Pancreas (tissue), 10 donors: ENCODE results near the gene MYCN. TPM values are rescaled to one million over a fixed set of nuclear protein-coding genes. Genes with fewer than 3 reads are reported as not detected.
"Not testable (repeated sequence)": the region's sequence is repeated elsewhere in the genome, so short reads cannot be mapped to it uniquely, and the experiment has no call there.

Experiments used
- ATAC-seq, 4 donors: fragments of 200-7000 bp; cut with Tn5 transposase; one replicate each; pipeline versions ENCODE4 v1.8.0 to v1.9.1; 2020; ENCODE audit warnings: mild to moderate bottlenecking in 4 of 4, moderate library complexity in 4 of 4
- DNase-seq, 6 donors: peaks; one replicate each; pipeline ENCODE4 v3.0.0-alpha.2; 2020
- FAIRE-seq: peaks from 2 replicates; lab custom pipeline; 2012; peaks lifted over from hg19 to GRCh38; lab: Jason Lieb, UNC
- H3K27ac ChIP-seq, 4 donors: fragments of 200-600 bp; sonication (generic); 1 replicate in 3 of 4; 2 replicates in 1 of 4; pipeline versions ENCODE4 v1.5.0 to v1.8.0; 2020
- H3K27me3 ChIP-seq, 4 donors: fragments of 200-600 bp; one replicate each; pipeline ENCODE4 v1.8.0; 2021
- H3K36me3 ChIP-seq, 3 donors: fragments of 200-600 bp; sonication (generic) in 1 of 3; one replicate each; pipeline versions ENCODE4 v1.5.0 to v1.8.0; 2020 to 2021
- H3K4me1 ChIP-seq, 3 donors: fragments of 200-600 bp; one replicate each; pipeline ENCODE4 v1.8.0; 2021
- H3K4me3 ChIP-seq, 4 donors: fragments of 200-600 bp; sonication (generic) in 2 of 4; one replicate each; pipeline versions ENCODE4 v1.5.0 to v1.8.0; 2020 to 2021
- H3K9me3 ChIP-seq, 4 donors: fragments of 200-600 bp; one replicate each; pipeline ENCODE4 v1.8.0; 2021
- WGBS, 2 donors: extraction: QIAGEN DNeasy Blood & Tissue Kit; methylation state at CpG; one replicate each; pipeline ENCODE4 v1.1.7; 2013; 5-methylcytosine and 5-hydroxymethylcytosine counted together
- intact Hi-C, 3 donors: fragments of 100-400 bp; cut with DNase I; formaldehyde crosslinking; loops; one replicate each; pipeline versions ENCODE4 v1.11.1 to v1.14.2; 2022
- polyA plus RNA-seq, 2 donors: library from polyadenylated mRNA; stranded (reverse); fragments of 200-250 nt; gene quantifications; one replicate each; pipeline ENCODE4 v1.2.3, GENCODE V29; 2013
- total RNA-seq, 6 donors: library from RNA; stranded (reverse); fragmentation: NEBNext Ultra II Directional in 4 of 6; extraction: Animal tissue kit (Norgen Biotek cat#: 25700) in 4 of 6; gene quantifications; one replicate each; pipeline versions ENCODE4 v1.2.1 to v1.2.4, GENCODE V29; 2021 to 2023
- TF ChIP-seq, protein P1 (sequence below), 4 donors: fragments of 200-600 bp; sonication (generic) in 3 of 4; IDR thresholded peaks; one replicate each; pipeline versions ENCODE4 v1.5.0 to v1.8.0; 2021; ENCODE audit warnings: antibody characterized with exemption in 4 of 4
- donor health status: healthy with polysubstance abuse.
- donor health status: DM: no; HTN: no; CAD: no; lungs with moderate emphysema.
- donor health status: DM: no; HTN: no; CAD: no.
- donor health status: control.
- donor health status: control.
- donor health status: Bipolar disorder and iron deficiency.
- donor health status: DM: yes; HTN: yes; CAD: no.
- donor health status: DM: no; HTN: no; CAD: no.
- donor health status: DM: no; HTN: no; CAD: no.
- donor health status: DM: yes; HTN: yes; CAD: no.

Gene MYCN
- total and polyA plus RNA-seq, 8 donors = 0.09 to 0.75 (median 0.17) TPM

DNA sequence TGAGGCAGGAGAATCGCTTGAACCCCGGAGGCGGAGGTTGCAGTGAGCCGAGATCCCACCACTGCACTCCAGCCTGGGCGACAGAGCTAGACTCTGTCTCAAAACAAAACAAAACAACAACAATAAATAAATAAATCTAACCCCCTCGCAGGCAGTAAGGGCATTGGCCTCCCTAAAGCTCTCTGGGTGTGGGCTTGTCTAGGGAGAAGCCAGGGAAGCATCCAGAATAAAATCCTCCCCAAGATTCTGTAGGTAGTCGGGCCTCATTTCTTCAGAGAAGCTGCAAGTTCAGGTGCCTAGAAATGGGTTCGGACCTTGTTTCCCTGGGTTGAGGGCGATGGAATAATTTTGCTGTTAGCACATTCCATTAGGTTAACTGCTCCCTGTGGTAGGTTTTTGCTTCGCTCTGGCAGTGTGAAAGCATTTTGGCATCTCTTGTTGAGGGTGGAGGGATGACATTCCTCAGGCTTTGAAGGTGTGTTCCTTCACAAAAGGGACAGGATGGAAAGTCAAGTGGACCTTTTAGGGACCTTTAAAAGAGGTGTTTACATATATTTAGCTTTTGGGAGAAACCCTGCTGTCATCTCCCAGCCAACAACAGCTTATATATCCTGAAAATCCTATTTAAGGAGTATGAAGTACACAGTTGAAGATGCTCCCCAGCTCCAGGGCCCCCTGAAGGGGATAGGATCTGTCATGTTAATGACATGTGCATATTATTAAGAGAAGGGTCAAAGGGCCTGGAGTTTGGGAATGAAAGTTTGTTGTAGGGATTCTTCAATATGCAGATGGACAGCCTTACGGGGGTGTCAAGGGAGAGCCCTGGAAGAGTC lies 17.7 kb downstream of the MYCN start:
- no peak for DNase-seq
- H3K9me3 ChIP-seq = no peaks in the 10 kb centered on the region
- ATAC-seq = no peak
- no peak for FAIRE-seq
- H3K4me3 ChIP-seq = no peak overlapping the region
- no peaks in the 10 kb centered on the region for H3K4me1 ChIP-seq
- H3K27ac ChIP-seq = no peak overlapping the region
- H3K27me3 ChIP-seq = no peaks in the 10 kb centered on the region
- WGBS, 2 donors = 77 to 83% methylated on average over 11 of the region's 11 CpGs
- H3K36me3 ChIP-seq = no peaks in the 10 kb centered on the region
- intact Hi-C loops = no loop called here
- TF ChIP-seq, protein P1, sequence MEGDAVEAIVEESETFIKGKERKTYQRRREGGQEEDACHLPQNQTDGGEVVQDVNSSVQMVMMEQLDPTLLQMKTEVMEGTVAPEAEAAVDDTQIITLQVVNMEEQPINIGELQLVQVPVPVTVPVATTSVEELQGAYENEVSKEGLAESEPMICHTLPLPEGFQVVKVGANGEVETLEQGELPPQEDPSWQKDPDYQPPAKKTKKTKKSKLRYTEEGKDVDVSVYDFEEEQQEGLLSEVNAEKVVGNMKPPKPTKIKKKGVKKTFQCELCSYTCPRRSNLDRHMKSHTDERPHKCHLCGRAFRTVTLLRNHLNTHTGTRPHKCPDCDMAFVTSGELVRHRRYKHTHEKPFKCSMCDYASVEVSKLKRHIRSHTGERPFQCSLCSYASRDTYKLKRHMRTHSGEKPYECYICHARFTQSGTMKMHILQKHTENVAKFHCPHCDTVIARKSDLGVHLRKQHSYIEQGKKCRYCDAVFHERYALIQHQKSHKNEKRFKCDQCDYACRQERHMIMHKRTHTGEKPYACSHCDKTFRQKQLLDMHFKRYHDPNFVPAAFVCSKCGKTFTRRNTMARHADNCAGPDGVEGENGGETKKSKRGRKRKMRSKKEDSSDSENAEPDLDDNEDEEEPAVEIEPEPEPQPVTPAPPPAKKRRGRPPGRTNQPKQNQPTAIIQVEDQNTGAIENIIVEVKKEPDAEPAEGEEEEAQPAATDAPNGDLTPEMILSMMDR (IDR thresholded peaks at IDR 0.05) = no peak

DNA sequence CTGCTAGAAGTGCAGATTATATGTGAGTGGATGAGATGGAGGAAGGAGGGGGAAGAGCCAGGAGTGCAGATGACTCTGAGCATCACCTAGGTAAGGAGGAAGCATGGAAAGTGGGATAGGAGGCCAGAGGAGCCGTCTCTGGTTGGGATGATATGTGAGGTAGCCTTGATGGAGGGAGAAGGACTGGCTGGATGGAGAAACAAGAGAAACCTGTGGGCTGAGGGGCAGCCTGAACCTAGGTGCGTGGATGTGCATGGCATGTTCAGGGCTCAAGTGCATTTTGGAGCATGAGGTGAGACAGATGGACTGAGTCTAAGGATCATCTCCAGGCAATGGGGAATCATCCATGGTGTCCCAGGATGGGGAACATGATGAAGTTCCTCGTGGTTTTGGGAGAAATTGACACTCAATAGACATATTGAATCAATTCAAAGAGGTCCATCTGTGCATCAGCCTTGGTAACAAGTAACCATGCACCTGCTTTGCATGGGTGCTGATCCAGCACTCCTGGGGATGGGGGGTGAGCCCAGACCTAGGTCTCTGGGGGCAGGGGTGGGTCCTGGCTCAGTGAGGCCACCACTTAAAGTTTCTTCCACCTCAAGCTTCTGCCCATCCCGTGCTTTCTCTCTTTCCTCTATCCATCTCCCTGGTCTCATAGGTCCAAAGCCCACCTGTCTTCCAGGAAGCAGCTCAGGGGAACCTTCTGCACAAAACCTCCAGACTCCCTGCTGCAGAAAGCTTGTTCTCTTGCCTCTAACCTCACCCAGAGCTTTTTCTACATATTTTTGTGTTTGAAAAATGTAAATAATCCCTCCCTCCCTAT lies 19.2 kb downstream of the MYCN start:
- Histone ChIP-seq H3K27ac (no peak overlapping the region), H3K27me3 (no peaks in the 10 kb centered on the region), H3K4me3 (no peak overlapping the region), H3K4me1 (no peaks in the 10 kb centered on the region), H3K9me3 (no peaks in the 10 kb centered on the region), H3K36me3 (no peaks in the 10 kb centered on the region)
- DNase-seq (no peak), FAIRE-seq (no peak), ATAC-seq (no peak)
- intact Hi-C loops = no loop called here
- 67 to 72% methylated on average over 4 of the region's 4 CpGs for WGBS, 2 donors
- TF ChIP-seq, protein P1 (IDR thresholded peaks at IDR 0.05) = no peak

DNA sequence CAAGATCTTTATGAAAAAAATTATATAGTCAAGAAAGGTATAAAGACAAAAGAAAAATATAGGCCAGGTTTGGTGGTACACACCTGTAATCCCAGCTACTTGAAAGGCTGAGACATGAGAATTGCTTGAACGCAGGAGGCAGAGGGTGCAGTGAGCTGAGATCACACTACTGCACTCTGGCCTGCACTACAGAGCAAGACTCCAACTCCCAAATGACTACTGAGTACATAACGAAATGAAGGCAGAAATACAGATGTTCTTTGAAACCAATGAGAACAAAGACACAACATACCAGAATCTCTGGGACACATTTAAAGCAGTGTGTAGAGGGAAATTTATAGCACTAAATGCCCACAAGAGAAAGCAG lies 19.8 kb downstream of the MYCN start:
- H3K4me3 ChIP-seq = not testable (repeated sequence)

DNA sequence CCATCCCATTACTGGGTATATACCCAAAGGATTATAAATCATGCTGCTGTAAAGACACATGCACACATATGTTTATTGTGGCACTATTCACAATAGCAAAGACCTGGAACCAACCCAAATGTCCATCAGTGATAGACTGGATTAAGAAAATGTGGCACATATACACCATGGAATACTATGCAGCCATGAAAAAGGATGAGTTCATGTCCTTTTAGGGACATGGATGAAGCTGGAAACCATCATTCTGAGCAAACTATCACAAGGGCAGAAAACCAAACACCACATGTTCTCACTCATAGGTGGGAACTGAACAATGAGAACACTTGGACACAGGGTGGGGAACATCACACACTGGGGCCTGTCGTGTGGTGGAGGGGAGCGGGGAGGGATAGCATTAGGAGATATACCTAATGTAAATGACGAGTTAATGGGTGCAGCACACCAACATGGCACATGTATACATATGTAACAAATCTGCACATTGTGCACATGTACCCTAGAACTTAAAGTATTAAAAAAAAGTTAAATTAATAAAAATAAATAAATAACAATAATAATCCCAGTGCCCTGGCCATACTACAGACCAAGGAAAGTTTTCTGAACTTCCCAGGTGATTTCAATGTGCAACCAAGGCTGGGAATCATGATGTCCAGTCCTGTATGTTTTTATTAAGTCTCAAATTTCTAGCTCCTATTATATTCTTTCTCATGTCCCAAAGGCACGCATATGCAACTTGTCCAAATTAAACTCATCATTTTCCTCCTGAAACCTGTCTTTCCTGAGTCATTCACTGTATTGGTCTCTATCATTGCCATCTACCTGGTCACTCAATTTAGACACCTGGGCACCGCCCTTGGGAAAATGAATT lies 23.0 kb downstream of the MYCN start:
- 77 to 89% methylated on average over 5 of the region's 5 CpGs for WGBS, 2 donors

More for the DNA sequence above, 19.8 kb downstream of the MYCN start:
- 49 to 59% methylated on average over 2 of the region's 2 CpGs for WGBS, 2 donors
- H3K27ac ChIP-seq, DNase-seq, H3K9me3 ChIP-seq, H3K36me3 ChIP-seq, intact Hi-C loops, ATAC-seq, H3K27me3 ChIP-seq, H3K4me1 ChIP-seq, FAIRE-seq: not testable (repeated sequence)

DNA sequence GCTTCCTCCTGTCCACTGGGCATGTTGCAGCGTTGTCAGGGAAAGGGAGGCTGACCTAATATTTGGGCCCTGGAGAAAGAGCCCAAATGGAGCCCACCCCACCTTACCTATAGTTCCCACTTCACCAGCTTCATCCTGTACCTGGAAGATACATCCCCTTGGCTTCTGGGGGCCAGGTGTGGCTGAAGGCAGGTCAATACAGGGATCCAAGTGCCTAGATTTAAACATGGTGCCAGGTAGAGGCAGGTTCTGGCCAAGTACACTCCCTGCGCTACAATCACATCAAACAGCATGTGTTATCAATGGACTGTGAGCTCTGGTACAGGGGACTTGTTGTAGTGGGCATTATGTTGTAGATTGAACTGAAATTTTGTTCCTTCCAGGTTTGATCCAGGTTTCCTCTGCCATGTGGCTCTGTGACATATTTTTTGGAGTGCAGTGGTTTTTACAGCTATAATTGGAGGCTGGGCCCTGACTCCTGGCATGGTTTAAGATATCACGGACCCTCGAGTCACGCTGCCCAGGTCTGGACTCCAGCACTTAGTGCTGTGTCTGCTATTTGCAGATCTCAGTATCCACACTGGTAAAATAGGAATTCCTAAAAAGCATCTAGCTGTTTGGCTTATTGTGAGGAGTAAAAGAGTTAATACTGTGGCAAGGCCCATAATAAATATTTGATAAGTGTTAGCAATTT lies 23.8 kb downstream of the MYCN start:
- Histone ChIP-seq H3K4me3 (no peak overlapping the region), H3K4me1 (no peaks in the 10 kb centered on the region), H3K9me3 (no peaks in the 10 kb centered on the region), H3K27me3 (no peaks in the 10 kb centered on the region), H3K27ac (no peak overlapping the region), H3K36me3 (no peaks in the 10 kb centered on the region)
- DNase-seq = no peak
- no peak for FAIRE-seq
- intact Hi-C loops = no loop called here
- TF ChIP-seq, protein P1 (IDR thresholded peaks at IDR 0.05) = no peak
- ATAC-seq = no peak
- WGBS, 2 donors = 73 to 85% methylated on average over 5 of the region's 5 CpGs

More for the DNA sequence above, 23.0 kb downstream of the MYCN start:
- intact Hi-C loops, H3K27ac ChIP-seq, H3K36me3 ChIP-seq, H3K27me3 ChIP-seq, H3K9me3 ChIP-seq, H3K4me3 ChIP-seq, FAIRE-seq, ATAC-seq, DNase-seq, H3K4me1 ChIP-seq: not testable (repeated sequence)
